Occipital lobe (tissue), 2 donors: ENCODE data around the gene PRELID3B. TPM values are rescaled to one million over a fixed set of nuclear protein-coding genes. Genes with fewer than 3 reads are reported as not detected.

ENCODE experiments used
- DNase-seq: peaks from one replicate; lab custom pipeline; 2025; lab: John Stamatoyannopoulos, UW
- total RNA-seq: library from RNA; depleted of rRNA; stranded (reverse); fragments of >200 nt; gene quantifications from one replicate; pipeline ENCODE4 v1.2.3, GENCODE V29; 2014

The PRELID3B gene
- total RNA-seq, 1 donor from 2014 or later, result 61.3 TPM

GRCh38 chr20:58995461-58996225 lies 46.9 kb downstream of the PRELID3B start:
- no peak for DNase-seq

- DNase-seq, result no peak
Observed at GRCh38 chr20:58994390-58995159, 48.0 kb downstream of the PRELID3B start.

DNA sequence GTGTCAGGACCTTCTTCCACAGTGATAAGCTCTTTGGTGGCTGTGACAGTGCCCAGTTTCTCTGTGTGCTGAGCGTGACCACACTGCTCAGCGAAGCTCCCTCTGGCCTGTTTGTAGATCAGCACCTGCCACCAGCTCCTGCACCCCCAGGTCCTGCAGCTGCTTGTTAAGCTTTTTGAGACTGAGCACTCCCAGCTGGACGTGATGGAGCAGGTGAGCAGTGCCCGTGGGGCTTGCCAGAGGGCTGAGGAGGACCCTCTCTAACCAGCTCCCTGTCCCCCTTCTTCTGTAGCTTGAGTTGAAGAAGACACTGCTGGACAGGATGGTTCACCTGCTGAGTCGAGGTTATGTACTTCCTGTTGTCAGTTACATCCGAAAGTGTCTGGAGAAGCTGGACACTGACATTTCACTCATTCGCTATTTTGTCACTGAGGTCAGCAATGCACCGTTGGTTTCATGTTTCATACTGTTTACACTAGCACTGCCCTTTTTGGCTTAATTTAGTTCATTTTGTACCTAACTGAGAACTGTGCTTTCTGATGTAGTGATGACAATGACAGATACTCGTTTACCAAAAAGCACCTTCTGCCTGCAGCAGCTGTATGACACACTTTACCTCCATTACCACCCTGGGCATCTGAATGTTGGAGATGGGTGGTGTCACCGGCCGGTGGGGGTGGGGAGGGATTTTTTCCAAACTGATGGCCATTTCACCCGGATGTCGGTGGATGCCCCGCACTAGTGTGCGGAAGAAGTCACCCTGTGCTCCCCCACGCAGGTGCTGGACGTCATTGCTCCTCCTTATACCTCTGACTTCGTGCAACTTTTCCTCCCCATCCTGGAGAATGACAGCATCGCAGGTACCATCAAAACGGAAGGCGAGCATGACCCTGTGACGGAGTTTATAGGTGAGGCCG lies 49.0 kb downstream of the PRELID3B start:
- no peak for DNase-seq

DNA sequence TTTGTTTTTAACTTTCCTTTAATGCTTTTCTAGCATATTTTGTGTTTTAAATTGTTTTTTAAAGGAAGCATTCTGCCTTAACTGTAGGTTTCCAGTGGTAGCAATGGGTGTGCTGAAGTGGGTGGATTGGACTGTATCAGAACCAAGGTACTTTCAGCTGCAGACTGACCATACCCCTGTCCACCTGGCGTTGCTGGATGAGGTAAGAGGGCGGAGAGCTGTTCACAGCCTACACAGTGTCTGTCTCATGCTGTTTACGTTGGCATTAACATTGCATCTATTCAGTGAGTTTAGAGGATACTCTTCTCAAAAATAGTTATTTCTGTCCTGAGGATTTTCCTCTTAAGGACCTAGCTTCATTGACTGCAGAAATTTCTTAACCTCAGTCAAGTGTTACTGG lies 49.7 kb downstream of the PRELID3B start:
- DNase-seq, result no peak

DNA sequence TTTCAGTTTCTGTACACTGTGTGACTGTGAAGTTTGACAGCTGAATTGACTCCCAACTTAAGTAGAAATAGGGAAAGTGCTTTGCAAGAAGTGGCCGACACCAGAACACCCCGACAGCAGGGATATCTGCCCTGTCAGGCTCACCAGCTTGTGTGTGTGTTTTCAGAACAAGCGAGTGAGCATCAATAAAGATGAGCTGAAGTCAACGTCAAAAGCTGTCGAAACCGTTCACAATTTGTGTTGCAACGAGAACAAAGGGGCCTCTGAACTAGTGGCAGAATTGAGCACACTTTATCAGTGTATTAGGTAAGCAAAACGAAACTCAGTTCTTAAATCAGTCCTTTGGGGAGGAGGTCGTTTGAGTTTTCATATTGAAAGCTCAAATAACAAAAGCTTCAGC lies 50.9 kb downstream of the PRELID3B start:
- no peak for DNase-seq

- DNase-seq, result no peak
Observed at GRCh38 chr20:58990651-58991445, 51.7 kb downstream of the PRELID3B start.

DNA sequence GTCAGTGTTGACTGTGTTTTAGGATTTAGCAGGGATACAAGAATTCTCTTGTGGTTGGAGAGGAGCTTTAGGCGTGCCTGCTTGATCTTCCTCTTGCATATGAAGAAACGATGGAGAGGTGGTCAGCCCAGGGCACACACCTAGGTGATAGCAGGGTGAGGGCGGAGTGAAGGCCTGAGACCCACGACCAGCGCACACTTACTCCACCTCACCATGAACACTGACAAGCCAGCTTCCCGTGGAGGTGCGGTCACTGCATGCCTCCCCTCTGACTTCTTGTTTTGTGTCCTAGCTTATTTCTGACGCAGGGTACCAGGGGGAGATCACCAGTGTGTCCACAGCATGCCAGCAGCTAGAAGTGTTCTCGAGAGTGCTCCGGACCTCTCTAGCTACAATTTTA lies 53.4 kb downstream of the PRELID3B start:
- no peak for DNase-seq

GRCh38 chr20:58988565-58988882 lies 54.1 kb downstream of the PRELID3B start:
- DNase-seq, result no peak

DNA sequence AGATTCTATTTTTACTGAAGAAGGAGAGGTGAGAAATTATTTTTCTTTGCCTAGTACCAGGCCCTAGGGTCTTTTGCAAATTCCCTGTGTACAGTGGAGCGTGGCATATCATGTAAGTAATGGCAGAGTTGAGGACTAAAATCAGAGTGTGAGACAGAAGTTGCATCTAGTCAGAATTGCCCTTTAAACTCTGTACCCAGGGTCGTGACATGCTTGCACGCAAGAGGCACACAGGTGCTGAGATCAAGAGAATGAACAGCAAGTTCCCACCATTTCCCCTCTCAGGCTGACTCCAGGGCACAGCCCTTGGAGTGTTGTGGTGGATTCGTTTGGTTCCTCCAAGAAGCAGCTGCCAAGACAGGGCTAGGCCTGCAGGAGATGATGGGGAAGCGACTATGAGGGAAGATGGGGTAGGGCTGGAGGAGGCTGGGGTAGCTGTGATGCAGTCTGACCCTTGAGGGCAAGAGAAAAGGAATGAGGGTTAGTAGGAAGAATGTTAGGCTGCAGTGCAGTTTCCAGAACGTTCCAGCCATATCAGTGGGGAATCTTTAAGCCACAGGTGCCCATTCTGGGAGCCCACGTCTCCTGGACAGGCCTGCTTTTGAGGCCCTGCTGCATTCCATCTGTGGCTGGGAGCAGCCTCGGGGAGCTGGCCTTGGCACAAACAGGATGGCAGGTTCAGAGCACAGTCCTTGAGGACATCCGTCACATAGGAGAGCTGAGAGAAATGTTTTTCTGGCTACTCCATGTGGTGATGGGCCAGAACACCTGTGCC lies 54.6 kb downstream of the PRELID3B start:
- DNase-seq, result no peak

GRCh38 chr20:58986968-58987517 lies 55.5 kb downstream of the PRELID3B start:
- no peak for DNase-seq

GRCh38 chr20:58986286-58986967 lies 56.2 kb downstream of the PRELID3B start:
- DNase-seq, result no peak

- no peak for DNase-seq
Observed at GRCh38 chr20:58985656-58986055, 56.9 kb downstream of the PRELID3B start.

- no peak for DNase-seq
Observed at GRCh38 chr20:58984691-58985090, 57.9 kb downstream of the PRELID3B start.

Other genes with a start within 250 kb of the PRELID3B start
- gene GNAS-AS1, start 191.9 kb downstream of the PRELID3B start, total RNA-seq, result 0.94 TPM
- 344 TPM for gene GNAS, start 190.1 kb downstream of the PRELID3B start, total RNA-seq
- gene NELFCD, start 61.5 kb downstream of the PRELID3B start, total RNA-seq, result 45.7 TPM
- 12.2 TPM for gene CTSZ, start 35.5 kb downstream of the PRELID3B start, total RNA-seq
- gene TUBB1, start 23.4 kb downstream of the PRELID3B start, total RNA-seq, result 0.47 TPM
- 28.7 TPM for gene ATP5F1E, start 10.5 kb downstream of the PRELID3B start, total RNA-seq
- gene ZNF831, start 121.0 kb upstream of the PRELID3B start, total RNA-seq, result under 0.01 TPM